Measurements from ENCODE around the gene UTP15.
A peak's percentile ranks its signal among the peaks of the same experiment; 100 is the strongest.

The UTP15 gene

DNA sequence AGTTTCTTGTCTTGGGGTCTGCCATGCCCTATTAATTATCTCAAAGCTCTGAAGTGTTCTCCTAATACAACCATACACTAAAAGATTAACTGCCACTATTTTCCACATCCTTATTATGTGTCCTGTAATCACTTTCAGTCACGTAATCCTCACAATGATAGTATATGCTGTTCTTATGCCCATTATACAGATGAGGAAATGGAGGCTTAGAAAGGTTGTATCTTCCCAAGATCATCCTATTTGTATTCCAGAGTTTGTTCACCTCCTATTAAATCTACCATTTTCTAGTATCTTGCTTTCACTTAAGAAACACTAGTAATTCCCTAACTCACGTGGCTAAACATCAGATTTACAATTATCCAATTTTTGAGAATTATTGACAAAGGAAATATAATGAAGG lies 57.5 kb downstream of the UTP15 start:
- DNase-seq (ENCODE audit: low spot score), result no peak

DNA sequence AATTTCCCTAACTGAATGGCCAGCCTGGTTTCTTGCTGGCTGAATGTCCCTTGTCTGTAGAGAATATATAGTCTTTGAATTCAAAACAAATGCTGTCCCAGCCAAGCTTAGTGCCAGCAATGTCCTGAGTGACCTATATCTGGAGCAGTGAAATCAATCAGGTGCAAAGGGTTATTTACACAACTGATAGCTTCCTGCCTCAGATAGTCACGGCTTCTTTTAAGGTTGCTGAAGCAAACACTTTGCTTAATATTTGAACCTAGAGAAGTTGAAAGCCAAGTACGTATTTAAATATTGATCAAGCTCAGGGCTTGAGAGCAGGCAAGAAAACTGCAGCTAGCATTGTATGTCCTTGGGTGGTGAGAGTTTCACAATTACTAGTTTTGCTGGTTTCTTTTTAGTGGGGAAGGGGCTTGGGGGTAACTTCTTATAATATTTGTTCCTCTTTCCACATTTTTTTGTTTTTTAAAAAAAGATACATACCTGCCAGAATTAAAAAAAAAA lies 58.4 kb downstream of the UTP15 start:
- no peak for DNase-seq (ENCODE audit: low spot score)

DNA sequence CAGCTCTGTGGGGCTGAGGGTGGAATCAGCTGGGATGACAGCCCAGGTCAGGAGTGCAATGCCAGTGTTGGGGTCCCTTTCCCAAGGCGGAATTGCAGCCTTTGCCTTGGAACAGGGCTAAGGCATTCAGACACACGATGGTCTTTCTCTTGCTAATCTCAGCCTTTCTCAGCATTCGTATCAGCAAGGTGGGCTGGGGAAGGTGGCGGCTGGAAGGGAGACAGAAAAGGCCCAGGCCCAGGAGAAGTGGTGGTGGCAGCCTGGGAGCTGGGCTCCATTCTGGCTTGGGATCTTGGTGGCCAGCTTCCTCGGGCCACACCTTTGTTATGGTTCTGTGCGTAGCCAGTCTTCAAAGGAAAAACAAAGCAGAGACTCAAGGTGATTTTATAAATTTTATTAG lies 59.3 kb downstream of the UTP15 start:
- DNase-seq (ENCODE audit: low spot score), result no peak

DNA sequence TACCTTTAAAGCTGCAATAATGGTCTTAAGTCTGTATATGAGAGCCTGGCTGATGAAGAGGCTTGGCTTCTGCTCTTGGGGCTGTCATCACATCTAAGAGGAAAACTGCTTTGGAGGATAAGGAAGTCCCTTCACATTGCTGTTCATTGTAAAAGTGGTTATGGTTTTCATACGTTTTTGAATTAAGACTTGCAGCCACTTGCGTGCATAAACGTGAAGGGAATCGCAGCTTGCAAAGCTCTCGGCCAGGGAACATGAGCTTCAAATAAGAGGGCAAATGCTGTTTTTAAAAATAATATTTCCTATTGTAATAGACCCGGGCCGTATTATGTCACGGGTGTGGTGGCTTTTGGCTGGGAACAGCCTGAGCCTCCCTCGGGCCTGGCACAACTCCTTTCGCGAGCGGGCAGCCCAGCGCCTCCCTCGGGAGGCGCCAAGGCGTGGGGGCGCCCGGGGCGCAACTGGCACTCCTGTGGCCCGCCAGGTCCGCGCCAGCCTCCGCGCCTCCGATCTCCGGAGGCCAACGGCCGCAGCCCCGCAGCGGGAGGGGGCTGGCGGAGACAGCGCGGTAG lies 59.9 kb downstream of the UTP15 start:
- peak; percentile 28 for DNase-seq (ENCODE audit: low spot score)

DNA sequence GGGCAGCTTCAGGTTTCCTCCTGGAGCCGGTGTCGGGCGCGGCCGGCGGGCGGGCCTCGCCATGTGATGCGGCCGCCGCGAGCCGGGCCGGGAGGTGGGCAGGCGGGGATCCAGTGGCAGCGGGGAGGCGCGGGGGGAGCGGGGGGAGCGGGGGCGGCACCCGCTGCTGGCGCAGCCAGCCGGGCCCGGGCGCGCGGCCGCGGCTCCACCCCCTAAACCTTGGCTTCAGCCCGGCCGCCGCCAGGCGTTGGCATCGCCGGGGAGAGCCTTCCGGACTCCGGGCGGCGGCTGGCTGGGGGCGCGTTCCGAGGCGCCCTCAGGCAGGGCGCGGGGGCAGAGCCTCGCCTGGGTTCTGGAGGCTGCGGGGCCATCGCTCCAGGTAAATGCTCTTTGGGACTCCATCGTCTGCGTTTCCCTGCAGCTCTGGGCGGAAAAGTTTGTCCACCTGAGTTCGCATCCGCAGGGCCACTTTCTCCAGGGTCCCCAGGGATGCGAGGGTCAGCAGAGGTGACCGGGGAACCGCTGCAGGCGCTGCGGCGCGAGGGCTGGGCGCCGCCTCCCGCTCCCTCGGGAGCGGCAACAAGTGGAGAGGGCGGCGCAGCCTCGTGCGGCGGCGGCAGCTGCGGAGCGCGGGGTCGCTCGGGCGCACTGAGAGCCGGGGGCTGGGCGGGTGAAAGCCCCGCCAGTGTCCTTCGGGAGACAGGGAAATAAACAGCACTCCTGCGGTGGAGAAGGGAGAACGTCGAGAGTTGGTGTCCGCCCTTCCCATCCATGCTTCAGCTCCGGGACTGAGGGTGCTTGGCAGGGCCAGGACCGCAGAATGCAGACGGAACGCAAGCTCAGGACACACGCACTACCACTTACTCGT lies 60.6 kb downstream of the UTP15 start, which contains the start of gene ARHGEF28:
ARHGEF28 (plus strand) TSS at position 253 of the 868 bp plus-strand sequence. CDS start 58,656 bp downstream, outside the sequence.
- peak; percentile 66 for DNase-seq (ENCODE audit: low spot score)

DNA sequence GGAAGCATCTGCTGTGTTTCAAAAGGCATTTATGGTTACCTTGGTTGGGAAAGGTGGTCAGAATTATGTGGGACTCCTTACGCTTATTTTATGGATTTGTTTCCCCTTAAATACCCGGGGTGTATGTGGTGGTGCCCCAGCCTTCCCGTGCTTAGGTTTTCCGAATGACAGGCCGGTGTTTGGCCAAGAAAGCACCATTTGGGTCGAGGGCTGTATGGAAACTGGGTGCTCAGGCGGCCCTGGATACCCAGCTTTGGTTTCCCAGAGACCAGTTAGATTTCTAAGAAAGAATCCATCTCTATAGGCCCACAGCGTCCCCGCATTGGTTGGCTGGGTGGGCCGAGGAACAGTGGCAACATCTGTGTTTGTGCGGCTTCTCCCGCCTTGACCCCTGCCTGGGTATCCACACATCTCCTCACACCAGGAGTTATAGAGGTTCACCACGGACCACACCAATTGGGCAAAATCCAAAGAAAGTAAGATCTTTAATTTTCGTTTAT lies 61.3 kb downstream of the UTP15 start:
- no peak for DNase-seq (ENCODE audit: low spot score)

DNA sequence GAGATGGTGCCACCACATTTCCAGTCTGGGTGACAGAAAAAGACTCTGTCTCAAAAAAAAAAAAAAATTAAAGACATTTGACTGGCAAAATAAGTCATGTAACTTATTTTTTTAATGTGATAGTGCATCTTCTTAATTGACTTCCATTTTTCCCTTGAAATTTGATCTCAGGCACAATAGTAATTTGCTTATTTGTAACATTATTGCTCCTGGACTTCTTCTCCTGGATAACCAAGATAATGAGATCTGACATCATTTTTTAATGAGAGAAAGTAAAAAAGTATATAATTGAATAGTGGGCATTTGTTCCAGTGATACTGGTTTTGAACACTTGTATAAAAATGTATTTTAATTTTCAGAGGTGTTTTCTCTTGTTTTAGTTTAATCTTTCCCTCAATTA lies 63.9 kb downstream of the UTP15 start:
- no peak for DNase-seq (ENCODE audit: low spot score)

DNA sequence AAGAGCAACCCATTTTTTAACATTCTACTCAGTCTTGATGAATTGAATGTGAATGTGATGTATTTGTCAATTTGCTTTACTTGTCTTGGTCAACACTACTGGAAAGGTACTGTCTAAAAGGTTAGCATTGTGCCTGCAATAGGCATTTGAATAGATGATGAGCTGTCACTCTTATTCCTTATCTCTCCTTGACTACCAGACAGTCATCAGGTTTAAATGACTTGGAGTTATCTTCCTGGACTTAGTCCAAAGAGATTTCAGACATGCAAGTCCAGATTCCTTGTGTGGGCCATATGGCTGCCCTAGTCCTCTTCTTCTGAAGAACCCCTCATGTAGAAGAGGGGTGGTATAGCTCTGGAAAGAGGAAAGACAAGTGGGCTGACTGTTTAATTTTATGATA lies 65.2 kb downstream of the UTP15 start:
- DNase-seq (ENCODE audit: low spot score), result no peak

DNA sequence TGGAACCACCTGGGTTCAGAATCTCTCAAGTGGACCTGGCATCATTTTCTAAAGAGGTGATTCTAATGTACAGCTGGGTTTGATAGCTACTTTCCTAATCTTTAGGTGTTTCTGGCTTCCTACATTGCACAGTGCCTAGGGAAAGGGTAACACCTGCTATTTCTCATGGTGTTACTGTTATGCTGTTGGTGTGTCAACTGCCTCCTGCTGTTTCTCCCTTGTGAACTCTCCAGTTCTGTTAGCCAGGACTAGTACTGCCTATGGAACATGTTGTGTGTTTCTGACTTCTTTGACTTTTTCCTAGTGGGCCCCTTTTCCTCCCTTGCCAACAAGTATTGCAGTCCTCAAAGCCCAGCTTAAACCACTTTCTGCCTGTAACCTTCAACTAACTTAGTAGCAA lies 66.0 kb downstream of the UTP15 start:
- DNase-seq (ENCODE audit: low spot score), result no peak
